Erythroblast (primary cell): ENCODE data around the gene SEMA4G.

Experiments
- GATA1 ChIP-seq: IDR thresholded peaks from 2 replicates; pipeline ENCODE4 v1.6.1; 2011; ENCODE audit warnings: low read depth, mild to moderate bottlenecking, control low read depth, low read length, moderate library complexity
- POLR2A ChIP-seq: IDR thresholded peaks from 2 replicates; pipeline ENCODE4 v1.6.1; 2011; ENCODE audit warnings: mild to moderate bottlenecking, low read length

GRCh38 chr10:100981178-100981772, 12.0 kb downstream of the SEMA4G start:
- TF ChIP-seq POLR2A (no peak), GATA1 (no peak)
